WTC11 (cell line): ENCODE results near the gene SCUBE1. TPM values are rescaled to one million over a fixed set of nuclear protein-coding genes. Genes with fewer than 3 reads are reported as not detected.

Source experiments
- ATAC-seq: fragments of 200-7000 bp; cut with Tn5 transposase; 2 replicates; pipeline ENCODE4 v1.10.0; 2021; ENCODE audit warnings: mild to moderate bottlenecking, moderate library complexity
- CTCF ChIA-PET: fragments of 300-600 bp; sonication (Branson Sonifier 250); formaldehyde crosslinking; loops from one replicate; lab custom pipeline; 2021; ENCODE audit warnings: antibody characterized with exemption; lab: Charles Lee
- POLR2A ChIA-PET: fragments of 350-600 bp; sonication (Branson Sonifier 250); formaldehyde crosslinking; loops from one replicate; lab custom pipeline; 2021; ENCODE audit warnings: antibody characterized with exemption; lab: Charles Lee
- DNase-seq: peaks from one replicate; pipeline ENCODE4 v3.0.0; 2021; ENCODE audit warnings: low spot score
- H3K27ac Mint-ChIP-seq: 2 replicates; pipeline ENCODE4 v1.8.0; 2021; ENCODE audit warnings: mixed read lengths
- H3K27me3 Mint-ChIP-seq: 2 replicates; pipeline ENCODE4 v1.8.0; 2021; ENCODE audit warnings: low read depth, mild to moderate bottlenecking, moderate library complexity, mixed read lengths
- H3K36me3 Mint-ChIP-seq: 2 replicates; pipeline ENCODE4 v1.8.0; 2021; ENCODE audit warnings: mixed read lengths
- H3K4me1 Mint-ChIP-seq: 2 replicates; pipeline ENCODE4 v1.8.0; 2022; ENCODE audit warnings: mixed read lengths
- H3K4me3 Mint-ChIP-seq: 2 replicates; pipeline ENCODE4 v1.8.0; 2021; ENCODE audit warnings: mild to moderate bottlenecking, moderate library complexity, mixed read lengths
- H3K9me3 Mint-ChIP-seq: 2 replicates; pipeline ENCODE4 v1.8.0; 2021; ENCODE audit warnings: mixed read lengths
- CREM ChIP-seq: sonication (generic); formaldehyde crosslinking; IDR thresholded peaks from 2 replicates; pipeline ENCODE4 v1.8.1; 2022; ENCODE audit warnings: mild to moderate bottlenecking, missing genetic modification reagents, moderate library complexity
- FOXK1 ChIP-seq: sonication (generic); formaldehyde crosslinking; IDR thresholded peaks from 2 replicates; pipeline ENCODE4 v1.8.0; 2022; ENCODE audit warnings: mild to moderate bottlenecking, moderate library complexity, missing genetic modification reagents
- FOXP1 ChIP-seq: sonication (generic); formaldehyde crosslinking; IDR thresholded peaks from 2 replicates; pipeline ENCODE4 v1.8.0; 2022; ENCODE audit warnings: missing genetic modification reagents, mild to moderate bottlenecking, moderate library complexity, borderline replicate concordance
- GABPB1 ChIP-seq: sonication (generic); formaldehyde crosslinking; IDR thresholded peaks from 2 replicates; pipeline ENCODE4 v1.8.1; 2023; ENCODE audit warnings: mild to moderate bottlenecking, missing genetic modification reagents
- GRHL2 ChIP-seq: fragments of 250-450 bp; sonication (Bioruptor Pico); IDR thresholded peaks from 2 replicates; pipeline ENCODE4 v1.8.0; 2022; ENCODE audit warnings: mild to moderate bottlenecking, moderate library complexity; ENCODE audit not compliant: insufficient replicate concordance, severe bottlenecking
- GTF2I ChIP-seq: fragments of 250-450 bp; sonication (Bioruptor Pico); conservative IDR thresholded peaks from 2 replicates; pipeline ENCODE4 v1.4.0; 2021; ENCODE audit warnings: mild to moderate bottlenecking
- HMGA2 ChIP-seq: fragments of 250-450 bp; sonication (Bioruptor Pico); IDR thresholded peaks from 2 replicates; pipeline ENCODE4 v1.4.0; 2021; ENCODE audit warnings: mild to moderate bottlenecking, moderate library complexity
- KAT7 ChIP-seq: sonication (generic); formaldehyde crosslinking; IDR thresholded peaks from 2 replicates; pipeline ENCODE4 v1.8.1; 2023; ENCODE audit warnings: missing genetic modification reagents, mild to moderate bottlenecking, borderline replicate concordance
- PRDM15 ChIP-seq: sonication (generic); formaldehyde crosslinking; IDR thresholded peaks from 2 replicates; pipeline ENCODE4 v1.8.0; 2022; ENCODE audit warnings: missing genetic modification reagents
- SP1 ChIP-seq: sonication (generic); formaldehyde crosslinking; conservative IDR thresholded peaks from 2 replicates; pipeline ENCODE4 v1.8.1; 2022; ENCODE audit warnings: missing genetic modification reagents
- TCF7 ChIP-seq: sonication (generic); formaldehyde crosslinking; IDR thresholded peaks from 2 replicates; pipeline ENCODE4 v1.8.0; 2022; ENCODE audit warnings: mild to moderate bottlenecking, low read depth, missing genetic modification reagents, moderate library complexity
- ZMAT4 ChIP-seq: fragments of 250-450 bp; sonication (Bioruptor Pico); IDR thresholded peaks from 2 replicates; pipeline ENCODE4 v1.9.0; 2021; ENCODE audit warnings: mild to moderate bottlenecking
- ZNF671 ChIP-seq: fragments of 250-450 bp; sonication (Bioruptor Pico); IDR thresholded peaks from 2 replicates; pipeline ENCODE4 v1.8.0; 2021; ENCODE audit warnings: mild to moderate bottlenecking
- total RNA-seq: library from RNA; stranded (reverse); gene quantifications from 3 replicates; pipeline ENCODE4 v1.2.3, GENCODE V29; 2021
- TF ChIP-seq, protein P1 (sequence below): sonication (generic); formaldehyde crosslinking; IDR thresholded peaks from 2 replicates; pipeline ENCODE4 v1.8.1; 2022; ENCODE audit warnings: missing genetic modification reagents, borderline replicate concordance
- TF ChIP-seq, protein P2 (sequence below): sonication (generic); formaldehyde crosslinking; IDR thresholded peaks from 2 replicates; pipeline ENCODE4 v1.8.1; 2022; ENCODE audit warnings: mild to moderate bottlenecking, moderate library complexity, missing genetic modification reagents
- TF ChIP-seq, protein P3 (sequence below): sonication (generic); formaldehyde crosslinking; IDR thresholded peaks from 2 replicates; pipeline ENCODE4 v1.8.0; 2023; ENCODE audit warnings: mild to moderate bottlenecking, missing genetic modification reagents
- TF ChIP-seq, protein P4 (sequence below): sonication (generic); formaldehyde crosslinking; IDR thresholded peaks from 2 replicates; pipeline ENCODE4 v1.8.1; 2022; ENCODE audit warnings: mild to moderate bottlenecking, missing genetic modification reagents, moderate library complexity, borderline replicate concordance
- TF ChIP-seq, protein P5 (sequence below): fragments of 250-450 bp; sonication (Bioruptor Pico); IDR thresholded peaks from 2 replicates; pipeline ENCODE4 v2.1.2; 2022; ENCODE audit warnings: mild to moderate bottlenecking, moderate library complexity

SCUBE1 gene
- total RNA-seq, 1 experiment from 2014 or later: 6.9 TPM

DNA sequence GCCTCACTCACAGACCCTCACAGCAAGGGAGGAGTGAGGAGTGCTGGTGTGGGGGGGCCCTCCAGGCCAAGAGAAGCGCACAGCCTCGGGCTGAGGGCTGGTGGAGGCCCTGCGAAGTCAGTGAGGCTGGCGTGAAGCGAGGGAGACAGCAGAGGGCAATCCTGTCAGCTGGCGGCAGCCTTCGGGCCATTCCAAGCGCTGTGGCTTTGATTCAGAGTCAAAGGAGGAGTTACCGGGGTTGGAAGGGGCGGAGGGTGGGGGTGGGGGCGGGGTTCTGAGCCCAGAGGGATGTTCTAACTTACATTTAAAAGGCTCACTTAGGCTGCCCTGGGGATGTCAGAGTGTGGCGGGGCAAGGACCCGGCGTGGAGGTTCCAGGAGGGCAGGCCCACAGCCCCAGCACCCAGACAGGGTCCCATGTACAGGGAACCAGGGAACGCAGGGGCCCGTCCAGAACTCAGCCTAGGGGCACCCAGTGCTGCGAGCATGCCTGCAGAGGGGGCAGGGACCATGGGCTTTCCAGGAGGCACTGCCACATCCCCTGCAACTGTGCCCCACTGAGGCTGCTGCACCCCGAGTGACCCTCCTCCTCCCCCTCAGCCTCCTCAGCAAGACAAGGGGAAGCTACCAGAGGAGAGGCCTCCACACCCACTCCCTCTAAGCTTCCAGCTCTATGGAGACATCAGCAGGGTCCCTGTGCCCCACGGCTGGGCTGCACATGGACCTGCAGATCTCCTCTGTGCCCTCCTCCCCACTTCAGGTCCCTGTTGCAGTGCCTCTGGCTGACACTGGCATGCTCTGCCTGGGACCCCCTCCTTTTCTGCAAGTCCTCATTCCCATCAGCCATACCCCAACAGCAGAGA is 116.6 kb downstream of the SCUBE1 start (continued):
- TF ChIP-seq, protein P1, sequence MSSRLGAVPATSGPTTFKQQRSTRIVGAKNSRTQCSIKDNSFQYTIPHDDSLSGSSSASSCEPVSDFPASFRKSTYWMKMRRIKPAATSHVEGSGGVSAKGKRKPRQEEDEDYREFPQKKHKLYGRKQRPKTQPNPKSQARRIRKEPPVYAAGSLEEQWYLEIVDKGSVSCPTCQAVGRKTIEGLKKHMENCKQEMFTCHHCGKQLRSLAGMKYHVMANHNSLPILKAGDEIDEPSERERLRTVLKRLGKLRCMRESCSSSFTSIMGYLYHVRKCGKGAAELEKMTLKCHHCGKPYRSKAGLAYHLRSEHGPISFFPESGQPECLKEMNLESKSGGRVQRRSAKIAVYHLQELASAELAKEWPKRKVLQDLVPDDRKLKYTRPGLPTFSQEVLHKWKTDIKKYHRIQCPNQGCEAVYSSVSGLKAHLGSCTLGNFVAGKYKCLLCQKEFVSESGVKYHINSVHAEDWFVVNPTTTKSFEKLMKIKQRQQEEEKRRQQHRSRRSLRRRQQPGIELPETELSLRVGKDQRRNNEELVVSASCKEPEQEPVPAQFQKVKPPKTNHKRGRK (CRISPR knock-in tag): 0 out of 2 replicates have a peak, but pooled peaks have one; percentile 23
- no peak for TF ChIP-seq FOXP1 (CRISPR knock-in tag)
- TF ChIP-seq, all 79 proteins: peak for 3

DNA sequence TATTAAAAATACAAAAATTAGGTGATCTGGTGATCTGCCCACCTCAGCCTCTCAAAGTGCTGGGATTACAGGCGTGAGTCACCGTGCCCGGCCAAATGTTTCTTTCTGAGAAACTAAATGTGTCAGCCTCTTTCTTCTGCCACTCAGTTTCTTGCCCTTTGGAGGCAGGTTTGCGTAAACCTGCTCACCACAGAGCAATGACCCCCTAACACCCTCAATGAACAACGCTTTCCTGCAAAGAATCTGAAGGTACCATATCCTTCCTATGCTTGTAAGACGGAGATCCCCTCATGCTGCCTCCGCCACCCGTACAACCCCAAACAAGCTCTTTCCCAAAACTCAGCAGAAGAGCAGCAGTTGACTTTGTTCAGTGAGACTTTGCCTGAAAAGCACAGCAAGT is 117.6 kb downstream of the SCUBE1 start:
- TF ChIP-seq KAT7 (CRISPR knock-in tag) (no peak), HMGA2 (CRISPR knock-in tag) (no peak), FOXP1 (CRISPR knock-in tag) (no peak), CREM (no peak), ZMAT4 (CRISPR knock-in tag) (no peak), FOXK1 (CRISPR knock-in tag) (no peak), GTF2I (CRISPR knock-in tag) (no peak)
- TF ChIP-seq, protein P2, sequence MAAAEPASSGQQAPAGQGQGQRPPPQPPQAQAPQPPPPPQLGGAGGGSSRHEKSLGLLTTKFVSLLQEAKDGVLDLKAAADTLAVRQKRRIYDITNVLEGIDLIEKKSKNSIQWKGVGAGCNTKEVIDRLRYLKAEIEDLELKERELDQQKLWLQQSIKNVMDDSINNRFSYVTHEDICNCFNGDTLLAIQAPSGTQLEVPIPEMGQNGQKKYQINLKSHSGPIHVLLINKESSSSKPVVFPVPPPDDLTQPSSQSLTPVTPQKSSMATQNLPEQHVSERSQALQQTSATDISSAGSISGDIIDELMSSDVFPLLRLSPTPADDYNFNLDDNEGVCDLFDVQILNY: no peak
- TF ChIP-seq, protein P3, sequence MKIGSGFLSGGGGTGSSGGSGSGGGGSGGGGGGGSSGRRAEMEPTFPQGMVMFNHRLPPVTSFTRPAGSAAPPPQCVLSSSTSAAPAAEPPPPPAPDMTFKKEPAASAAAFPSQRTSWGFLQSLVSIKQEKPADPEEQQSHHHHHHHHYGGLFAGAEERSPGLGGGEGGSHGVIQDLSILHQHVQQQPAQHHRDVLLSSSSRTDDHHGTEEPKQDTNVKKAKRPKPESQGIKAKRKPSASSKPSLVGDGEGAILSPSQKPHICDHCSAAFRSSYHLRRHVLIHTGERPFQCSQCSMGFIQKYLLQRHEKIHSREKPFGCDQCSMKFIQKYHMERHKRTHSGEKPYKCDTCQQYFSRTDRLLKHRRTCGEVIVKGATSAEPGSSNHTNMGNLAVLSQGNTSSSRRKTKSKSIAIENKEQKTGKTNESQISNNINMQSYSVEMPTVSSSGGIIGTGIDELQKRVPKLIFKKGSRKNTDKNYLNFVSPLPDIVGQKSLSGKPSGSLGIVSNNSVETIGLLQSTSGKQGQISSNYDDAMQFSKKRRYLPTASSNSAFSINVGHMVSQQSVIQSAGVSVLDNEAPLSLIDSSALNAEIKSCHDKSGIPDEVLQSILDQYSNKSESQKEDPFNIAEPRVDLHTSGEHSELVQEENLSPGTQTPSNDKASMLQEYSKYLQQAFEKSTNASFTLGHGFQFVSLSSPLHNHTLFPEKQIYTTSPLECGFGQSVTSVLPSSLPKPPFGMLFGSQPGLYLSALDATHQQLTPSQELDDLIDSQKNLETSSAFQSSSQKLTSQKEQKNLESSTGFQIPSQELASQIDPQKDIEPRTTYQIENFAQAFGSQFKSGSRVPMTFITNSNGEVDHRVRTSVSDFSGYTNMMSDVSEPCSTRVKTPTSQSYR (CRISPR knock-in tag): no peak
- TF ChIP-seq, protein P4, sequence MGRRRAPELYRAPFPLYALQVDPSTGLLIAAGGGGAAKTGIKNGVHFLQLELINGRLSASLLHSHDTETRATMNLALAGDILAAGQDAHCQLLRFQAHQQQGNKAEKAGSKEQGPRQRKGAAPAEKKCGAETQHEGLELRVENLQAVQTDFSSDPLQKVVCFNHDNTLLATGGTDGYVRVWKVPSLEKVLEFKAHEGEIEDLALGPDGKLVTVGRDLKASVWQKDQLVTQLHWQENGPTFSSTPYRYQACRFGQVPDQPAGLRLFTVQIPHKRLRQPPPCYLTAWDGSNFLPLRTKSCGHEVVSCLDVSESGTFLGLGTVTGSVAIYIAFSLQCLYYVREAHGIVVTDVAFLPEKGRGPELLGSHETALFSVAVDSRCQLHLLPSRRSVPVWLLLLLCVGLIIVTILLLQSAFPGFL (CRISPR knock-in tag): no peak
- TF ChIP-seq, protein P5, sequence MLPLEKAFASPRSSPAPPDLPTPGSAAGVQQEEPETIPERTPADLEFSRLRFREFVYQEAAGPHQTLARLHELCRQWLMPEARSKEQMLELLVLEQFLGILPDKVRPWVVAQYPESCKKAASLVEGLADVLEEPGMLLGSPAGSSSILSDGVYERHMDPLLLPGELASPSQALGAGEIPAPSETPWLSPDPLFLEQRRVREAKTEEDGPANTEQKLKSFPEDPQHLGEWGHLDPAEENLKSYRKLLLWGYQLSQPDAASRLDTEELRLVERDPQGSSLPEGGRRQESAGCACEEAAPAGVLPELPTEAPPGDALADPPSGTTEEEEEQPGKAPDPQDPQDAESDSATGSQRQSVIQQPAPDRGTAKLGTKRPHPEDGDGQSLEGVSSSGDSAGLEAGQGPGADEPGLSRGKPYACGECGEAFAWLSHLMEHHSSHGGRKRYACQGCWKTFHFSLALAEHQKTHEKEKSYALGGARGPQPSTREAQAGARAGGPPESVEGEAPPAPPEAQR: no peak
- Mint-ChIP-seq H3K9me3 (no peaks in the 10 kb centered on the region), H3K27ac (no peak overlapping the region), H3K36me3 (no peaks in the 10 kb centered on the region), H3K4me1 (peaks cover 20% of the 10 kb centered on the region), H3K4me3 (no peak overlapping the region), H3K27me3 (peaks cover 5% of the 10 kb centered on the region)
- CTCF ChIA-PET: interaction anchor here (0.6 to 10.1 kb wide), 5 partner anchors 8 to 46 kb away, joined by 3 to 267 read pairs (median 41); partner anchors contain the start of gene TTLL12
- POLR2A ChIA-PET: interaction anchor here (1.1 kb wide), 1 partner anchor 675 kb away, joined by 4 read pairs; no protein-coding TSS in a partner anchor
- DNase-seq (no peak), ATAC-seq (no peak)

- POLR2A ChIA-PET: no interaction called here
- TF ChIP-seq GABPB1 (no peak), SP1 (CRISPR knock-in tag) (no peak), PRDM15 (CRISPR knock-in tag) (no peak), HMGA2 (CRISPR knock-in tag) (no peak), TCF7 (CRISPR knock-in tag) (no peak), GRHL2 (CRISPR knock-in tag) (no peak), ZNF671 (CRISPR knock-in tag) (no peak)
- H3K36me3 Mint-ChIP-seq: no peaks in the 10 kb centered on the region
- H3K9me3 Mint-ChIP-seq: no peaks in the 10 kb centered on the region
- CTCF ChIA-PET: interaction anchor here (1.2 kb wide), 2 partner anchors 9 to 165 kb away, joined by 3 to 5 read pairs; no protein-coding TSS in a partner anchor
- ATAC-seq: no peak
- peaks cover 23% of the 10 kb centered on the region for H3K4me1 Mint-ChIP-seq
- H3K27me3 Mint-ChIP-seq: peaks cover 5% of the 10 kb centered on the region
- no peak overlapping the region for H3K27ac Mint-ChIP-seq
- no peak overlapping the region for H3K4me3 Mint-ChIP-seq
- DNase-seq: no peak
Measured at GRCh38 chr22:43222987-43223386, 120.2 kb downstream of the SCUBE1 start.
